ENCODE results near the gene COX5A.
A peak's percentile ranks its signal among the peaks of the same experiment; 100 is the strongest.

The COX5A gene

GRCh38 chr15:74870436-74871215, 67.2 kb downstream of the COX5A start:
- peak; percentile 61 for DNase-seq (ENCODE audit: low read depth)

Measured in amniotic epithelial cell (primary cell).